GM18858 (cell line): ENCODE results near the gene STK32B.
"Not testable (repeated sequence)": the region's sequence is repeated elsewhere in the genome, so short reads cannot be mapped to it uniquely, and the experiment has no call there.

Experiments used
- ATAC-seq: cut with Tn5 transposase; IDR thresholded peaks from one replicate; pipeline ENCODE4 v1.9.1; 2021; ENCODE audit not compliant: unreplicated experiment

STK32B gene

DNA sequence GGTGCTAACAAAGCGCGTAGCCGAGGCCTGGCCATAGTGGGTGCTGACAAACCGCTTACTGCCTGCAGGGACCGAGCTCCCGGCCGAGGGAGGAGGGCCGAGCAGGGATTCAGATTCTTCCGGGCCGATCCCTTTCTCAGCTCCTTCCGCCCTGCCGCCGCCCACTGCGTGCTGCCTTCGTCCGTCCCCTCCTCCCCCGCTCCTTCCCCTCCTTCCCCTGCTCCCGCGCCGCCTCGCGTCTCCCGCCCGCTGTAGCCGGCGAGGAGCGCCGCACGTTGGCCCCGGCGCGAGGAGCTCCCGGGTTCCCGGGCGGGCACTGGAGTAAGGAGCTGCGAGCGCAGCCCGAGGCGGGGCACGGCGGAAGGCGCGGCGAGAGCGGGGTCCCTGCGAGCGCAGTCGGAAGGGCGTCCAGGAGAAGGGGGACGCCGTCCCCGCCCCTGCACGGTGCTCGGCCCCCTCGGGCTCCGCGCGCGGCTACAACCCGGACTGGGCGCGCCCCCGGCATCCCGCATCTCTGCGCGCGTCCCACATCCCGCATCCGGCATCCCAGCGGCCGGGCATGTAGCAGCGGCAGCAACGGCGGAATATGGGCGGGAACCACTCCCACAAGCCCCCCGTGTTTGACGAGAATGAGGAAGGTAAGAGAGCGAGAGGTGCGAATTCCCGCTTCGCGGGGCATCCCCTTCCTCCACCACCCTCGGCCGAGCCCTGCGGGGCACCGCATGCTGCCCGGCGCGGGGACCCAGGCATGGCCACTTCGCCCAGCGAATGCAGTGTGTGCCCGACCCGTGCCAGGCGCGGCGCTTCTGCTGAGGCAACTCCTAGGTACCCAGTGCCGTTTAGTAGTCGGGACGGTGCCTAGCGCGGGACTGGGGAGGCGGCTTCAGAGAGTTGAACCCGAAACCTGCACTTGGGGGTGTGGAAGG lies at the start of gene STK32B:
Gene STK32B (plus strand): TSS at position 203 of the 926 bp plus-strand sequence.
- no peak for ATAC-seq

DNA sequence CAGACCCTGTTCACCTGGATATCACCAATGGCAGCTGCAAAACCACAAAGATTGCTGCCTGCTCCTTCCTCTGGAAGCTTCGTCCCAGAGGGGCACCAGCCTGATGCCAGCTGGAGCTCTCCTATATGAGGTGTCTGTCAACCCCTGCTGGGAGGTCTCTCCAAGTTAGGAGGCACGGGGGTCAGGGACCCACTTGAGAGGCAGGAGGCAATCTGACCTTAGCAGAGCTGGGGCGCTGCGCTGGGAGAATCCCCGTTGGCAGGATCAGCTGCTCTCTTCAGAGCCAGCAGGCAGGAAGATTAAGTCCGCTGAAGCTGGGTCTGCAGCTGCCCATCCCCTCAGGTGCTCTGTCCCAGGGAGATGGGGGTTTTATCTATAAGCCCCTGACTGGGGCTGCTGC lies 49.6 kb upstream of the STK32B start:
- ATAC-seq = not testable (repeated sequence)

DNA sequence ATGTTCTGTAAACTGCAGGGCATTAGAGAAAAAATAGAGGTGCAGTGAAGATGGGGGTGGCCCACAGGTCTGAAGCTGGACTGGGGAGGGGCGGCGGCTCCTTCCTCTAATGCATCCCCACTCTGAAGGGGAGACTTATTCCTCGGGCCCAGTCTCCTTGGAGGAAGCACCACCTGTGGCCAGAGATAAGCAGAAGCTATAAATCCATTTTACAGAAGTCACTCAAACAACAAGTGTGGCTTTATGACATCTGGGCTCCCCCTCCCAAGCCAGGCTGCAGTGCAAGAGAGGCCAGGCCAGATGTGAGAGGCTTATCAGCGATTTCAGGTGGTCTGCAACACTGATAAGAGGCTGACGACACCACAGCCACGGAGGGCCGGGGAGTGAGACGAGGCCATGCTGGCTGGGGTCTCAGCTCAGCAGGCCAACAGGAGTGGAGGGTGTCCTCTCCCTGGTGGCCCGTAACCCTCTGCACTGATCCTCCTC lies 47.9 kb upstream of the STK32B start:
- ATAC-seq = no peak

GRCh38 chr4:5003918-5004317 lies 47.4 kb upstream of the STK32B start:
- ATAC-seq = no peak

DNA sequence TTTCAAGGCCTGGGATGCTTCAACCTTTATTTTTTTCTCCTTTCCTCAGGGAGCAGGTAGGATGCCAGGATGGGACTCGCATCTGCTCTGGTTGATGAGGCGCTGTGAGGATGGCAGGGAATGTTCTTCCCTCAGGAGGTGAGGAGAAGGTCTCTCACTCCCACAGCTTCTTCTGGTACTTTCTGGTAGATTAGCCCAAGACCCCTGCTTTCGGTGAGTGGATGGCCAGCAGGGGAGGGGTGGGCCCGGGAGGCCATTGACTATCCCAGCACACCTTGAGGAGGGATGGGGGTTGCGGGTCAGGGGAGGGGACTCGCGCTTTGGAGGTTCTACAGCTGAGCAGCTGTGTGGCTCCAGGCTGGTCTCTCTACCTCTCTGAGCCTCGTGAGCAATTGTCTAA lies 46.8 kb upstream of the STK32B start:
- no peak for ATAC-seq

- not testable (repeated sequence) for ATAC-seq
Measured at GRCh38 chr4:5006932-5007331, 44.3 kb upstream of the STK32B start.

DNA sequence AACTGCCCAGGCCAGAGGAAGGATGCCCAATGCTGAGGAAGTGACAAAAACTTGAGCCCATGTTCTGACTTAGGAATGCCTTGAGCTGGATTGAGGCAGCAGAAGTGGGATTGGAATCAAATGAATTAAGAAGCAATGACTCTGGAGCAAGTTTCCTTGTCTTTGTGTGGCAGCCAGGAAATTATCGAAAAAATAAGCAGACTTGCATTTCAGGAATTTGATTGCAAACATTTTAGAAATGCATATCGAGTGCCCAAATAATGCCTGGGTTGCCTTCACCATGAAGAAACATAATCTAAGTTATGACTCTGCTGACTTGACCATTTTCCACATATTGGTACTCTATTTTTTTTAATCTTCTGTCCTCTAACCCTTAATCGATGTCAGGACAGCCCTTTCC lies 41.5 kb upstream of the STK32B start:
- no peak for ATAC-seq

DNA sequence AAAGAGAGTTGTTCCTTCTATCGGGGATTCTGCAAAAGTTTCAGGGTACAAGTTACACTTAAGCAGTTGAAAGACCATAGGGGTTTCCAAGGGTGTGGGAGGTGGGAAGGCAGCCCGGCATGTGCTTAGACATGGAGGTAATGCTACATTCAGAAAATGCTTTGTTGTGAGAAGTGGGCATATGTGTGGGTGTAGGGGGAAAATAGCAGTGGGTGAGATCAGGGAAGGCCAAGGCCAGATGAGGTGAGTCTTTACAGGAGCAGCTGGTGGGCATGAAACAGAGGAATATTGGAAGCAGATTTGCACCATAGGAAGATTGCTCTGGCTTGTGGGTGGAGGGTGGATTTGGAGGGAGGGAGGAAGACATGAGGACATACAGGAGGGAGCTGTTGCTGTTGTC lies 40.3 kb upstream of the STK32B start:
- no peak for ATAC-seq

- no peak for ATAC-seq
Measured at GRCh38 chr4:5012244-5012898, 38.9 kb upstream of the STK32B start.

DNA sequence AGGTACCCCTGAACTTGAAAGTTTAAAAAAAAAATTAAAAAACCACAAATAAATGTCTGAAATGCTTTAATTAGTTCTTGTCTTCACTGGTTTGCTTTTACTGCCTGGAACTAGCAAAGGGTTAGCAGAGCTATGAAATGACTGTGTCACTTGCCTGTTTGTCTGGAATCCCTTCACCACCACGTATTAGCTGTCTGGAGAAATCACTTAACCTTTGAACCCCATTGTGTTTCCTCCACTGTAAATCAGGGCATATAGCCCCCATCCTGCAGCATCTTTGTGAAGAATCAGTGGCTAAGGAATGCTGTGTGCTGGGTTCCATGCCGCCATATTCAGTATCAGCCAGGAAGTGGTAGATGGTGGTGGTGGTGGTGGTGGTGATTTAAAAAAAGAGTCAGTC lies 38.3 kb upstream of the STK32B start:
- ATAC-seq = no peak

GRCh38 chr4:5014007-5014682 lies 37.1 kb upstream of the STK32B start:
- no peak for ATAC-seq

DNA sequence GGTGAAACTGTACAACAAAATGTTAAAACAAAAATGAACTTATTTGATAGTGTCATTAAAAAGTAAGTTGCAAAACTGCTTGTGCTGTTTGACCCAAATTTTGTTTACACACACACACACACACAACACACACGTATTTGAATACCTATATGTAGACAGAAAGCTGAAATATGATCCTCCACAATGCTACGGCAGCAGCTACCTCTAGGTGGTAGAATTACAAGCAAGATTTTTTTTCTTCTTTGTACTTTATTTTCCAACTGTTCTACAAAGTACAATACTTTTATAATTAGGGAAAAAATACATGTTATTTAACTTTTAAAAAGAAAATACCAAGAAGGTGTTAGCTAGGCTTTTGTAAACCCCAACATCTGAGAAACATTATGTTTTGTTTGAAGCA lies 33.2 kb upstream of the STK32B start:
- no peak for ATAC-seq

GRCh38 chr4:5018603-5019002 lies 32.7 kb upstream of the STK32B start:
- ATAC-seq = no peak

DNA sequence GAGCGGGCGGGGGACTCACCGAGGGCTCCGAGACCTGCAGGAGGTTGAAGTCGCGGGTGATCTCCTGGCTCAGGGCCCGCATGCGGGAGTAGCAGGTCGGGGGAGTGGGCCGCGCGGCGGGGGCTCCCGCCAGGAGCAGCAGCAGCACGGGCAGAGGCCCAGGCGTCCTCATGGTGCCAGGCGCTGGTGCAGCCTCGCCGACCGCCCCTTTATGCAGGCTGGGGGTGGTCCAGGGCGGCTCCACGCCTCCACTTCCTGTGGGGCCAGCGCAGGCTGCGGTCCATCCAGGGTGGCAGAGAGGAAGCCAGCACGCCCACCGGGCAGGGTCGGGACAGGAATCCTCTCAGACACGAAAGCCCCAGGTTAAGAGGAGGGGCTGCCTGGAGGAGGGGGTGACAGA lies 32.0 kb upstream of the STK32B start, which contains the start of gene CYTL1:
Gene CYTL1 (minus strand): TSS at position 185 of the 400 bp plus-strand sequence. CDS start 13 bp downstream, at position 172.
- ATAC-seq = no peak

DNA sequence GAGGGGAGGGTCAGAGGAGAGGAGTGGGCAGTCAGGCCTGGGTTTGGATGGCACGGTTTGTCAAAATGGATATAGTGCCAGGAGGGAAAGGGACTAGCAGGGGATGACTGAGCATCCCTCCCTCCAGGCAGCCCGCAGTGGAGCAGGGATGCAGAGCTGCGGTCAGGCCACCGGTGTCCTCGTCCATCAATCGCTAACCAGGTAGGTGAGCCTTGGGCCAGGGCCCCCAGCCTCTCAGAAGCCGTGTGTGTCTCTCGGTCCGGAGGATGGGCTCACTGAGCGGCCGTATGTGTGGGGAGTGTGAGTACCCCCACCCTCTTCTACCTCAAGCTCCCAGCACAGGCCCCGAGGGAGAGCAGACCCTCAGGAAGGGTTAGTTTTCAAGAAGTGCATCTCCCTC lies 31.5 kb upstream of the STK32B start:
- no peak for ATAC-seq

- no peak for ATAC-seq
Measured at GRCh38 chr4:5020341-5020740, 30.9 kb upstream of the STK32B start.

DNA sequence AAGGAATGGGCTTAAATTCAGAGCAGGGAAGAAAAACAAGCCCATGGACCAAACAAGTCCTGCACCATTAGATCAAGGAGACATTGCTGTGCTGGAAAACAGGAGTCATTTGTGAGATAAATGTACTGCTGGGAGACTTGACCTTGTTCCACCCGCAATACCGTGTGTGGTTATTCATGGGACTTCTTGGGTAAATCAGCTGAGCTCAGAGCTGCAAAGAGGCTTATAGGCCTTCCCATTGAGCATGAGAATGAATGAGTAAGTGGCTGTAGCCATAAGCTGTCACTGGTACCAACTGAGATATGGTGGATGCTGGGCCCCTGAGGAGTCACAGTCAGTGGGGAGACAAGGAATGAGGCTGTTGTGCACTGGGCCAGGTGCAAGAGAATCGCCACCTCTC lies 29.7 kb upstream of the STK32B start:
- no peak for ATAC-seq

GRCh38 chr4:5024673-5025072 lies 26.6 kb upstream of the STK32B start:
- no peak for ATAC-seq

DNA sequence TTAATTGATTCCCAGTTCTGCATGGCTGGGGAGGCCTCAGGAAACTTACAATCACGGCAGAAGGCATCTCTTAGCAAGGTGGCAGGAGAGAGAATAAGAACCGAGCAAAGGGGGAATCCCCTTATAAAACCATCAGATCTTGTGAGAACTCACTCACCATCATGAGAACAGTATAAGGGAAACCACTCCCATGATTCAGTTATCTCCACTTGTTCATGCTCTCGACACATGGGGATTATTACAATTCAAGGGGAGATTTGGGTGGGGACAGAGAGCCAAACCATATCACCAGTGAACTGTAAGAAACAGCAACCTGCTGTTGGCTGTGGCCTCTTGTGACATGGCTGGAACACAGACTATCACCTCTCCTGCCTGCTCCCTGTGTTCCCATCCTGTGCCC lies 24.9 kb upstream of the STK32B start:
- no peak for ATAC-seq

DNA sequence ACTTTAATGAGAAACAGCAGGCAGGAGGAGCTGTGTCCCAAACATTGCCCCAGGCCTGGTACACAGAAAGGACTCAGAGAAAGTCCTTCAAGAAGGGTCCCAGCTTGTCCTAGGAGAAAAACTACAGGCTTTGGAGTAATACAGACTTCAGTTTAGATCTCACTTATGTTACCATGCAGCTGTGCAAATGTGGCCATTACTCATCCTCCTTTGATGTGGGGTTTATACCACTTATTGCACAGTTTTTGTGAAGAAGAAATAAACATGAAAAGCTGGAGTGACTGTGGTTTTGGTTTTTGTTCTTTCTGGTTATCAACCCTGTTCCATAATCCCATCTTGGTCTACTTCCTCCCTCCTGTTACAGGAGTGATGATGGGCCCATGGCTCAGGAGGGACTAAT lies 23.9 kb upstream of the STK32B start:
- ATAC-seq = no peak

- ATAC-seq = no peak
Measured at GRCh38 chr4:5028480-5028879, 22.8 kb upstream of the STK32B start.

GRCh38 chr4:5029447-5029846 lies 21.8 kb upstream of the STK32B start:
- no peak for ATAC-seq
